MM.1S (cell line): ENCODE data around the gene NR4A2.

Experiments
- EZH2 ChIP-seq: fragments of 300-600 bp; sonication (generic); optimal IDR thresholded peaks from 2 replicates; pipeline ENCODE3; 2017; ENCODE audit warnings: low read depth, mild to moderate bottlenecking, antibody characterized with exemption, low read length, mixed read lengths
- EZH2phosphoT487 ChIP-seq: fragments of 300-600 bp; sonication (generic); IDR thresholded peaks from 2 replicates; pipeline ENCODE4 v1.6.1; 2018; ENCODE audit warnings: antibody characterized with exemption, low read length
- TF ChIP-seq, protein P1 (sequence below): fragments of 300-600 bp; sonication (generic); IDR thresholded peaks from 2 replicates; pipeline ENCODE4 v1.5.1; 2016; ENCODE audit warnings: antibody characterized with exemption, low read length, mixed read lengths

- TF ChIP-seq EZH2, result no peak
- TF ChIP-seq, protein P1, sequence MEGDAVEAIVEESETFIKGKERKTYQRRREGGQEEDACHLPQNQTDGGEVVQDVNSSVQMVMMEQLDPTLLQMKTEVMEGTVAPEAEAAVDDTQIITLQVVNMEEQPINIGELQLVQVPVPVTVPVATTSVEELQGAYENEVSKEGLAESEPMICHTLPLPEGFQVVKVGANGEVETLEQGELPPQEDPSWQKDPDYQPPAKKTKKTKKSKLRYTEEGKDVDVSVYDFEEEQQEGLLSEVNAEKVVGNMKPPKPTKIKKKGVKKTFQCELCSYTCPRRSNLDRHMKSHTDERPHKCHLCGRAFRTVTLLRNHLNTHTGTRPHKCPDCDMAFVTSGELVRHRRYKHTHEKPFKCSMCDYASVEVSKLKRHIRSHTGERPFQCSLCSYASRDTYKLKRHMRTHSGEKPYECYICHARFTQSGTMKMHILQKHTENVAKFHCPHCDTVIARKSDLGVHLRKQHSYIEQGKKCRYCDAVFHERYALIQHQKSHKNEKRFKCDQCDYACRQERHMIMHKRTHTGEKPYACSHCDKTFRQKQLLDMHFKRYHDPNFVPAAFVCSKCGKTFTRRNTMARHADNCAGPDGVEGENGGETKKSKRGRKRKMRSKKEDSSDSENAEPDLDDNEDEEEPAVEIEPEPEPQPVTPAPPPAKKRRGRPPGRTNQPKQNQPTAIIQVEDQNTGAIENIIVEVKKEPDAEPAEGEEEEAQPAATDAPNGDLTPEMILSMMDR, result no peak
- no peak for TF ChIP-seq EZH2phosphoT487
Observed at GRCh38 chr2:156343096-156343939, 10.8 kb upstream of the NR4A2 start.
